Activated CD8-positive, alpha-beta memory T cell treated with anti-CD3 and anti-CD28 coated beads, Interleukin-2, amount 10 ng/mL, durations not matched to agents 7 days and 5 days (primary cell): ENCODE results near the gene RASSF8. TPM values are rescaled to one million over a fixed set of nuclear protein-coding genes. Genes with fewer than 3 reads are reported as not detected.

Experiments
- ATAC-seq: fragments of 150-1000 bp; cut with Tn5 transposase; one replicate; pipeline ENCODE4 v1.10.0; 2021; ENCODE audit warnings: moderate library complexity
- CTCF ChIA-PET: fragments of 350-600 bp; sonication (Branson Sonifier 250); formaldehyde crosslinking; loops from one replicate; lab custom pipeline; 2021; ENCODE audit warnings: antibody characterized with exemption; lab: Charles Lee
- DNase-seq: peaks from one replicate; pipeline ENCODE4 v3.0.0-alpha.2; 2020
- H3K27ac Mint-ChIP-seq: one replicate; pipeline ENCODE4 v1.8.0; 2021; ENCODE audit warnings: mild to moderate bottlenecking, mixed read lengths
- H3K27me3 Mint-ChIP-seq: one replicate; pipeline ENCODE4 v1.8.0; 2021; ENCODE audit warnings: mixed read lengths
- H3K36me3 Mint-ChIP-seq: one replicate; pipeline ENCODE4 v1.8.0; 2021; ENCODE audit warnings: mild to moderate bottlenecking, mixed read lengths
- H3K4me1 Mint-ChIP-seq: one replicate; pipeline ENCODE4 v1.8.0; 2021; ENCODE audit warnings: mixed read lengths
- H3K4me3 Mint-ChIP-seq: one replicate; pipeline ENCODE4 v1.8.0; 2021; ENCODE audit warnings: mild to moderate bottlenecking, moderate library complexity, mixed read lengths
- H3K9me3 Mint-ChIP-seq: one replicate; pipeline ENCODE4 v1.8.0; 2022; ENCODE audit warnings: low read depth, mixed read lengths
- total RNA-seq, 2 experiments: library from RNA; stranded (reverse); gene quantifications; one replicate each; pipeline ENCODE4 v1.2.3, GENCODE V29; 2021

Gene RASSF8
- total RNA-seq, 2 experiments from 2014 or later = 1.4 to 1.5 TPM

DNA sequence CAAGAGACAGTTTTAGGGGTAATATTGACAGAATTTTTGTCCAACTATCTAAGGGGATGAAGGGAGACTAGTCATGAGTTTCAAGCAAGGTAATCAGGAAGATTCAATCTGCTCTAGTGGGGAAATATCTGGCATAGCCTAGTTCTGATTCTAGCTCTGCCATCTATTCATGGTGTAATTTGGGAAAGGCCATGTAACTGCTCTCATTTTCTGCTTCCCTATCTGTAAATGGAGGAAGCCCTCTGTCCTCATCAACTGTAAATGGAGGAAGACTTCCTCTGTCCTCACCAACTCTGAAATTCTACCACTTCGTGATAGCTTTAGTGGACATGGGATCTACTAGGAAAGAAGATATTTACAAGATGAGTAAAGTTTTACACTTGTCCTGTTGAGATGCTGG lies 128.5 kb downstream of the RASSF8 start:
- no peak for ATAC-seq
- DNase-seq = no peak
- CTCF ChIA-PET = interaction anchor here (2.3 kb wide), 1 partner anchor 10 kb away, joined by 9 read pairs; no protein-coding TSS in a partner anchor
- no peaks in the 10 kb centered on the region for H3K36me3 Mint-ChIP-seq
- H3K9me3 Mint-ChIP-seq = peaks cover 2% of the 10 kb centered on the region
- H3K27me3 Mint-ChIP-seq = peaks cover 2% of the 10 kb centered on the region
- H3K4me3 Mint-ChIP-seq = no peak overlapping the region
- H3K27ac Mint-ChIP-seq = no peak overlapping the region
- H3K4me1 Mint-ChIP-seq = no peaks in the 10 kb centered on the region

DNA sequence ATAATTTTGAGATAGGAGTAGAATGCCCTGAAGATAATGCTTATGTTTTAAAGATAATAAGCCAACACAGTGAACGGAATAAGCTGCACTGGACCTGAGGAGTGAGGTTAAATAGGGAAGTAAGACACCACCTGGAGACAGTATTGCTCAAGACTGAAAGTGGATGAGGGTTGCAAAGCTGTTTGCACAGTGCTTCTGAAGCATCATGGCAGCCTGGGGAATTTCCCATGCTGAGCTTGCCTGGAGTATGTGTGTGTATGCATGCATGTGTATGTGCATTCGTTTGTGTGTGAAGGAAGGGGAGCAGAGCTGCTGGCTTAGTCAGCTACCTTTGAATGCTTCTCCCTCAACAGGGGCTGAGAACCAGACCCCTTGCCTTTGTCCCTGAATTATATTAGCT lies 130.5 kb downstream of the RASSF8 start:
- DNase-seq = no peak
- CTCF ChIA-PET = no interaction called here
- Mint-ChIP-seq H3K27me3 (peaks cover 2% of the 10 kb centered on the region), H3K36me3 (no peaks in the 10 kb centered on the region), H3K4me3 (no peak overlapping the region), H3K4me1 (no peaks in the 10 kb centered on the region), H3K27ac (no peak overlapping the region), H3K9me3 (no peaks in the 10 kb centered on the region)
- ATAC-seq = no peak

GRCh38 chr12:26090836-26091510 lies 132.5 kb downstream of the RASSF8 start:
- no peak overlapping the region for H3K4me3 Mint-ChIP-seq
- CTCF ChIA-PET = no interaction called here
- ATAC-seq (no peak), DNase-seq (no peak)
- no peaks in the 10 kb centered on the region for H3K9me3 Mint-ChIP-seq
- peaks cover 1% of the 10 kb centered on the region for H3K4me1 Mint-ChIP-seq
- H3K27ac Mint-ChIP-seq = no peak overlapping the region
- H3K27me3 Mint-ChIP-seq = peaks cover 4% of the 10 kb centered on the region
- no peaks in the 10 kb centered on the region for H3K36me3 Mint-ChIP-seq

GRCh38 chr12:26091822-26092221 lies 133.3 kb downstream of the RASSF8 start:
- H3K4me1 Mint-ChIP-seq = peaks cover 3% of the 10 kb centered on the region
- ATAC-seq = no peak
- CTCF ChIA-PET = no interaction called here

GRCh38 chr12:26092346-26093105 lies 134.0 kb downstream of the RASSF8 start:
- H3K9me3 Mint-ChIP-seq = no peaks in the 10 kb centered on the region
- H3K27me3 Mint-ChIP-seq = peaks cover 7% of the 10 kb centered on the region
- H3K27ac Mint-ChIP-seq = no peak overlapping the region
- no peak overlapping the region for H3K4me3 Mint-ChIP-seq
- CTCF ChIA-PET = interaction anchor here (0.7 kb wide), 2 partner anchors 140 to 182 kb away, joined by 3 read pairs; no protein-coding TSS in a partner anchor
- ATAC-seq = no peak
- no peaks in the 10 kb centered on the region for H3K36me3 Mint-ChIP-seq
- no peak for DNase-seq
- peaks cover 5% of the 10 kb centered on the region for H3K4me1 Mint-ChIP-seq

More at GRCh38 chr12:26091822-26092221, 133.3 kb downstream of the RASSF8 start:
- H3K27ac Mint-ChIP-seq = no peak overlapping the region
- H3K36me3 Mint-ChIP-seq = no peaks in the 10 kb centered on the region
- H3K27me3 Mint-ChIP-seq = peaks cover 4% of the 10 kb centered on the region
- no peak overlapping the region for H3K4me3 Mint-ChIP-seq
- DNase-seq = no peak
- no peaks in the 10 kb centered on the region for H3K9me3 Mint-ChIP-seq

- H3K27ac Mint-ChIP-seq = no peak overlapping the region
- no peak overlapping the region for H3K4me3 Mint-ChIP-seq
- CTCF ChIA-PET = interaction anchor here (1.4 kb wide), 1 partner anchor 27 kb away, joined by 4 read pairs; no protein-coding TSS in a partner anchor
- no peaks in the 10 kb centered on the region for H3K36me3 Mint-ChIP-seq
- ATAC-seq = no peak
- no peaks in the 10 kb centered on the region for H3K9me3 Mint-ChIP-seq
- H3K27me3 Mint-ChIP-seq = peaks cover 17% of the 10 kb centered on the region
- no peak for DNase-seq
- peaks cover 5% of the 10 kb centered on the region for H3K4me1 Mint-ChIP-seq
Measured at GRCh38 chr12:26095186-26095585, 136.7 kb downstream of the RASSF8 start.

DNA sequence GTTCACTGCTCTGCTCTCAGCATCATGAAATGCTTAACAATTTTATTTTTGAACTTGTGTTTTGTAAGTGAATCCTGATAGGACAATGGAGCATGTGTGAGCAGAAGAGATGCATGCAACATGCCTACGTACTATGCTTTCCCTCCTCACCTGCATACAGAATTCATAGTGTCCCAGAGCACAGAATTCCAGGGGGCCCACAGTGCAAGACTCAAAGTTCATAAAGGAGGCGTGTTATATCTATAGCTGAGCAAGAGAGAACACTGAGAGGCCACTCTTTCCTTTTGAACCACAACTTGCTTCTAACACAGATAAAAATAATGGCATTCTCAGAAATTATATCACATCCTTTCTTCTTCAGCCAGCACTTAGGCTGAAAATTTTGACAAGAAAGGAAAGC lies 137.6 kb downstream of the RASSF8 start:
- no peaks in the 10 kb centered on the region for H3K36me3 Mint-ChIP-seq
- H3K27ac Mint-ChIP-seq = no peak overlapping the region
- CTCF ChIA-PET = interaction anchor here (2.0 to 2.5 kb wide), 3 partner anchors 9 to 556 kb away, joined by 5 to 13 read pairs (median 9); no protein-coding TSS in a partner anchor
- no peak for DNase-seq
- no peak for ATAC-seq
- H3K9me3 Mint-ChIP-seq = no peaks in the 10 kb centered on the region
- H3K4me1 Mint-ChIP-seq = peaks cover 5% of the 10 kb centered on the region
- H3K4me3 Mint-ChIP-seq = no peak overlapping the region
- peaks cover 25% of the 10 kb centered on the region for H3K27me3 Mint-ChIP-seq

GRCh38 chr12:26097046-26097878 lies 138.8 kb downstream of the RASSF8 start:
- CTCF ChIA-PET = interaction anchor here (0.5 to 2.5 kb wide), 14 partner anchors 10 to 604 kb away, joined by 3 to 13 read pairs (median 4); no protein-coding TSS in a partner anchor

GRCh38 chr12:26100666-26101349 lies 142.3 kb downstream of the RASSF8 start:
- Mint-ChIP-seq H3K4me3 (no peak overlapping the region), H3K4me1 (peaks cover 5% of the 10 kb centered on the region), H3K36me3 (no peaks in the 10 kb centered on the region), H3K27me3 (peaks cover 53% of the 10 kb centered on the region), H3K27ac (no peak overlapping the region), H3K9me3 (no peaks in the 10 kb centered on the region)
- ATAC-seq = no peak
- no peak for DNase-seq
- CTCF ChIA-PET = interaction anchor here (1.2 kb wide), 1 partner anchor 551 kb away, joined by 5 read pairs; no protein-coding TSS in a partner anchor

More at GRCh38 chr12:26097046-26097878, 138.8 kb downstream of the RASSF8 start:
- Mint-ChIP-seq H3K27me3 (peaks cover 37% of the 10 kb centered on the region), H3K27ac (no peak overlapping the region), H3K36me3 (no peaks in the 10 kb centered on the region), H3K4me3 (no peak overlapping the region), H3K4me1 (peaks cover 5% of the 10 kb centered on the region), H3K9me3 (no peaks in the 10 kb centered on the region)
- peak; percentile 58 for DNase-seq
- peak; percentile 70 for ATAC-seq

DNA sequence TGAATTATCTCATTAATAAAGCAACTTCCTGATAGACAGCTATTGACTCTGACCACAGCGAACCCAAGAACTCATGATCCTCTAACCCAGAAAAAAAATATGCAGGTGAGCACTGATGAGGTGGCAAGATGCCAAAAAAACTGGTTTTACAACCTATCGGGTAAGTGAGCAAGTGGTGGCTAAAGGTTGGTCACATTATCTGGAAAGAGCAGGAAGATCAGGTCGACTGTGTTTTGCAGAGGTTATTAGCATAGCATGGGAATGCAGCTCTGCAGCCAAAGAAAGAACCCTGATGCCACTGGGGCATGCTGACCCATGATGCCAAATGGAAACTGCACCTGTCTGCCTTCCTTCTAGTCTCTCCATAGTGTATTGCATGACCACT lies 142.9 kb downstream of the RASSF8 start:
- CTCF ChIA-PET = no interaction called here

GRCh38 chr12:26101763-26102162 lies 143.3 kb downstream of the RASSF8 start:
- Mint-ChIP-seq H3K9me3 (no peaks in the 10 kb centered on the region), H3K27me3 (peaks cover 59% of the 10 kb centered on the region), H3K4me1 (peaks cover 3% of the 10 kb centered on the region), H3K4me3 (no peak overlapping the region), H3K36me3 (no peaks in the 10 kb centered on the region), H3K27ac (no peak overlapping the region)
- ATAC-seq = no peak
- CTCF ChIA-PET = no interaction called here
- DNase-seq = no peak

More for the DNA sequence above, 142.9 kb downstream of the RASSF8 start:
- Mint-ChIP-seq H3K9me3 (no peaks in the 10 kb centered on the region), H3K4me3 (no peak overlapping the region), H3K4me1 (peaks cover 3% of the 10 kb centered on the region), H3K36me3 (no peaks in the 10 kb centered on the region), H3K27me3 (peaks cover 54% of the 10 kb centered on the region), H3K27ac (no peak overlapping the region)
- no peak for ATAC-seq
- no peak for DNase-seq

DNA sequence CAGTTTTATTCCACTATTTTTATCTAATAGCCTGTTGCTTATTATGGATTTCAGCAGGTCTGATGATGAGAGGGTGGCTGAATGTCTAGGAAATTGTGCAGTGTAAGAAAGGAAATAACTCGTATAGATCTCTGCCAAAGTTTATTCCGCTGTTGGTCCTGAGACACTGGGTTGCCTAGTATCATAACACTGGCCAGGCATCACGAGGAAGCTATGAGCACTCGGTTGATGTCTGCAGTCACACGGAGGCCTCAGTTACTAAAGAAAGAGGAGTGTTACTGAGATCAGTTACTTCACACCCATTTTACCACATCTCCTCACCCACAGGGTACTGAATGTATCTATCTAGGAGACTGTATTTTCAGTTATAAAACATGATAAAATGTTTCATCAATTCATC lies 144.5 kb downstream of the RASSF8 start:
- Mint-ChIP-seq H3K4me3 (no peak overlapping the region), H3K27ac (no peak overlapping the region), H3K4me1 (no peaks in the 10 kb centered on the region), H3K9me3 (no peaks in the 10 kb centered on the region), H3K36me3 (no peaks in the 10 kb centered on the region), H3K27me3 (peaks cover 62% of the 10 kb centered on the region)
- ATAC-seq (no peak), DNase-seq (no peak)
- CTCF ChIA-PET = no interaction called here
